ENCODE results near the gene PRKG1.
"Not testable (repeated sequence)": the region's sequence is repeated elsewhere in the genome, so short reads cannot be mapped to it uniquely, and the experiment has no call there.

The PRKG1 gene

GRCh38 chr10:52119507-52119906, 1045.2 kb downstream of the PRKG1 start:
- no peak for DNase-seq (ENCODE audit: low read depth in 2 of 2)

DNA sequence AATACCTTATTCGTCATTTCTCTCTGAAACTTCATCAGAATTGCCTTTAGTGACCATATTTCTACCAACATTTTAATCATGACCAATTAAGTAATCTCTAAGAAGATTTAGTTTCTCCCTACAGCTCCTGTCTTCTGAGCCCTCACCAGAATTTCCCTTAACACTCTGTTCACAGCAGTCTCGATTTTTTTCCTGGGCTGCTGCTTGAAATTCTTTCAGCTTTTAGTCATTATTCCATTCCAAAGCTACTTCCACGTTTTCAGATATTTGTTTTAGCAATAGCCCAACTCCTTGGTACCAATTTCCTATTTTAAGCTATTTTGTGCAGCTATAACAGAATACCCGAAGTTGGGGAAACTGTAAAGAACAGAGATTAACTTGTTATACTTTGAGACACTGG, 1047.4 kb downstream of the PRKG1 start:
- DNase-seq (ENCODE audit: low read depth in 2 of 2), result no peak

DNA sequence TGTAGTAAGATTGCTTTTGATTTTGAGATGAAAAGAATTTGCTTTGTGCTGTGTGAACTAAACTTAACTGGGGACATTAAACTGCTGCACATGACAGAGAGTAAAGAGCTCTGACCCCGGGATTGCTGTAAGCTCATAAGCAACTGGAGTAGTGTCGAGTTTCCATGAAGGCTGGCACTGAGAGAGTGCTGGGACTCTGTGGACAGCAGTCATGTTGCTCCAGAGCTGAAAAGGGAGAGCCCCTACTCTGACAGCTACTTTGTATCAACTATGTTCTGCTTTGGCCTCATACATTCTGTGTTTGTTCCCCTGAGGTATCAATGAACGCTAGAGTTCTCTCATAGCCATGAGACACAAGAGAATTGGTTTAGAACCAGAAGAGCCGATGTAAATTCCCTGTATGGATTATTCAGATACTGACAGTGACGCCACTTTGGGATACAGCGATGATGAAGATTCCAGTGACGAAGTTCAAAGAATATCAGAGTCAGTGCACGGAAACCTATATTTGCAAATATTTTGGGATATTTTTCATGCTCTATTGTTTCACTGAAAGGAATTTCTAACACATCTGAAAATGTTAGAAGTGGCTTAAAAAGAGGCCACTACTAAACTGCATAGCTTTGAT, 1053.9 kb downstream of the PRKG1 start:
- no peak for DNase-seq (ENCODE audit: low read depth in 2 of 2)

- no peak for DNase-seq (ENCODE audit: low read depth in 2 of 2)
Measured at GRCh38 chr10:52129410-52130178, 1055.3 kb downstream of the PRKG1 start.

DNA sequence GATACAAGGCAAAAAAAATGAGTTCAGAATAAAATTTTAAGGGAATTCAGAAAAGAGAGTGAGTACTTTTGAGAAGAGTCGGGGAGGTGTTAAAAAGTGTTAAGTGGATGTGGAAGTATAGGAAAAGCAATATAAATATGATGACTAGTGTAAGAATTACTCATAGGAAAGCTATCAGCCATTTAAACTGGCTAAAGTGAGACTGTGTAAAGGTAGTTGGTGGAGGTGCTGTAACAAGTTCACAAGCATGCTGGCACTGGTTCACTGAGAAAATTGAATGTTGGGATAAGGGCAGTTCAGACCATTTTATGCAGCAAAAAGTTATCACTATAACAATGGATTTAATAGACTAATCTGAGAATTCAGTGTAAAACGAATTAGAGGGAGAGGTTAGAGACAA, 1060.8 kb downstream of the PRKG1 start:
- DNase-seq (ENCODE audit: low read depth in 2 of 2), result no peak

- DNase-seq (ENCODE audit: low read depth in 2 of 2), result no peak
Measured at GRCh38 chr10:52136921-52137320, 1062.6 kb downstream of the PRKG1 start.

DNA sequence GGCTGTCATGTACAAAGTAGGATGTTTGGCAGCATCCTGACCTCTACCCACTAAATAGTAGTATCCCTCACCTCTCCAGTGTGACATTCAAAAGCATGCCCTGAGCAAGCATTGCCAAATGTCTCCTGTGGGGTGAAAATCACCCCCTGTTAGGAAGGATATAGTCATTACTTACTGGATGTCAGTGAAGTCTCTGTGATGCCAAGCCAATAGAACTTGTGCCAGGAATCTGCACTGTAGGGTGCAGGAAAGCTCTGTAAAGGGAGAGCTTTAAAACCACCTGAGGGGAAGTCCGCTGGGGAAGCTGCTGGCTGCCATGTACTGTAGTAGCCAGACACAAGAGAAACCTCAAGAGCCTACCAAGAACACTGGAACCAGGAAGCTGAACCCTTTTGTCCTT, 1069.1 kb downstream of the PRKG1 start:
- no peak for DNase-seq (ENCODE audit: low read depth in 2 of 2)

DNA sequence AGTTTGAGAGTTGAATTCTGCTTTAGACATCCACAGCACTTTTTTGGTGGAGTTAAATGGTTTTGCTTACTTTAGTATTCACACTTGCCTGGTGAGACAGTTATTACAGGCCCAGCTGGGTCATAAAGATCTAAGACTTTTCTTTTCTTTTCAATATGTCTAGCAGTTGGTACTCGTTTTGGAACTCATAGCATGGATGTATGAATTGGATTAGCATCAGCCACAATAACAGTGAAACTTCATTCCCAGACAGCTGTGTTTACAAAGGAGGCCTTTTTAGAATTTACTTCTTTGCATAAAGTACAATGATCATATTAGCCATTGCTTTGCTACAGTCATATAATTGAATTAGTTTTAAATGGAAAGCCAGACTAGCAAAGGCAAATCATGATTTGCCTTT, 1071.3 kb downstream of the PRKG1 start:
- no peak for DNase-seq (ENCODE audit: low read depth in 2 of 2)

DNA sequence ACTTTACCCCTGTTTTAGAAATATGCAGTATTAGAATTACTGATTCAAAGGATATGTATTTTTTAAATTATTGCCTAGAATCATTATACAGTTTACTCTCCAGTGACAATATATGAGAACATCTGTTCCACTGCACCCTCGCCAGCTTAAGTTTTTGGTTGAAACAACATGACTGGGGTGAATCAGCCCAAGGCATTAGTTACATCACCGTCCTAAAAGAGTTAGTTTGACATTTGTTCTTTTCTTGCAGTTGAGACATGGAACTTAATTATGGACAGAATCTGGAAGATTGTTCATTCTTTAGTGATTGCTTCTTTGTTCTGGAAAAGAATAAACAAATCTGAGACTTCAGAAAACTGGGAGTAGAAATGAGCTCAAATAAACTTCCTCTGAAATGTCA, 1072.5 kb downstream of the PRKG1 start:
- DNase-seq (ENCODE audit: low read depth in 2 of 2), result no peak

- no peak for DNase-seq (ENCODE audit: low read depth in 2 of 2)
Measured at GRCh38 chr10:52170776-52171175, 1096.5 kb downstream of the PRKG1 start.

- no peak for DNase-seq (ENCODE audit: low read depth in 2 of 2)
Measured at GRCh38 chr10:52172581-52172980, 1098.3 kb downstream of the PRKG1 start.

DNA sequence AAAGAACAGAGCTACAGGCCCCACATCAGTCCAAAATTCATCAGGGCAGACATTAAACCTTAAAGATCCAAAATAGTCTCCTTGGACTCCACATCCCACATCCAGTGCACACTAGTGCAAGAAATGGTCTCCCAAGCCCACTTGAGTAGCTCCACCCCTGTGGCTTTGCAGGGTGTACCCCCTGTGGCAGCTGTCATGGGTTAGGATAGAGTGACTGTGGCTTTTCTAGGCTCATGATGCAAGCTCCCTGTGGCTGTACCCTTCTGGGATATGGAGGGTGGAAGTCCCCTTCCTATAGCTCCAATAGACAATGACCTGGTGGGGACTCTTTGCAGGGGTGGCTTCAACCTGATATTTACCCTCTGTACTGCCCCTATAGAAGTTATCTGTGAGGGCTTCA, 1111.0 kb downstream of the PRKG1 start:
- no peak for DNase-seq (ENCODE audit: low read depth in 2 of 2)

- DNase-seq (ENCODE audit: low read depth in 2 of 2), result no peak
Measured at GRCh38 chr10:52187521-52188258, 1113.4 kb downstream of the PRKG1 start.

DNA sequence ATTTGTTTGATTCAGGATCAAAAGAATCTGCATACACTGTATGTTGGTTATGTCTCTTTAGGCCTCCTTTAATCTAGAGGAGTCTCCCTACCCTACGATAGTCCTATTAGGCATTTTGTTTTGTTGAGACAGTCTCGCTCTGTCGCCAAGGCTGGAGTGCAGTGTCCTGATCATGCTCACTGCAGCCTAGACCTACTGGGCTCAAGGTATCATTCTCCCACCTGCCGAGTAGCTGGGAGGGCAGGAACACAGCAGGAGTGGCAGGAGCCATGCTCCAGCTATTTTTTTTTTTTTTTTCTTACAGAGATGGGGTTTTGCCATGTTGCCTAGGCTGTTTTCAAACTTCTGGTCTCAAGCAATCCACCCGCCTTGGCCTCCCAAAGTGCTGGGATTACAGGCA, 1116.8 kb downstream of the PRKG1 start:
- DNase-seq (ENCODE audit: low read depth in 2 of 2), result no peak

DNA sequence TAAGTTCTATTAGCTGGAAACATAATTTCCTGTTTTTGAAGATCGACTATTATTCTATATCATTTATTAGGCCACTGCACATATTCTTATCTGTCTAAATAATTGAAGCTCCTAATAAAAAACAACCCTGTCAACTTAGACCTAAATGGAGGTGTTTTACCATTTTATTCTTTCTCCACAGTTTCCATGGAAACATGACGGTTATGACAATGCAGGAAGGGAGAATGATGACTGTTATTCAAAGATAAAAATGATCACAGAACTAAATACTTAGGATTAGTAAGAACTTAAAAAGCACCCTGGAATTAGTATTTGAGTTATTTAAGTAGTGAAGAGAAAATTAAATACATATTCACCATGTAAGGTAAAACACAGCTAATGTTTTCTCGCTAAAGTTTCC, 1119.9 kb downstream of the PRKG1 start:
- DNase-seq (ENCODE audit: low read depth in 2 of 2), result no peak

GRCh38 chr10:52194716-52195115, 1120.4 kb downstream of the PRKG1 start:
- no peak for DNase-seq (ENCODE audit: low read depth in 2 of 2)

GRCh38 chr10:52197098-52197497, 1122.8 kb downstream of the PRKG1 start:
- no peak for DNase-seq (ENCODE audit: low read depth in 2 of 2)

- DNase-seq (ENCODE audit: low read depth in 2 of 2), result no peak
Measured at GRCh38 chr10:52198540-52198939, 1124.3 kb downstream of the PRKG1 start.

DNA sequence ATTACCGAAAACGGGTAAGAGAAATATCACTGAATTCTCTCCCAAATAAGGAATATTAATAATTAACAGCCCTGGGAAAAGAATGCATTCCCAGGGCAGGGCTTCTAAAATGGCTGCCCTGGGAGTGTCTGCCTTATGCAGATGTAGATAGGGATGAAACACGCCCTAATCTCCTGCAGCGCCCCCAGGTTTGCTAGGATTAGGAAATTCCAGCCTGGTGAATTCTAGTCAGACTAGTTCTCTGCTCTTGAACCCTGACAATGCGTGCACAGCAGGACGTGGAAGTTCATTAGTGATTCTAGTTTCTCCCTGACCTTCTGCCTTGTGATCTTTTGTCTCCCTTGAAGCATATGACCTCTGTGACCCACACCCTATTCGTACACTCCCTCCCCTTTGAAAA, 1130.6 kb downstream of the PRKG1 start:
- not testable (repeated sequence) for DNase-seq (ENCODE audit: low read depth in 2 of 2)

DNA sequence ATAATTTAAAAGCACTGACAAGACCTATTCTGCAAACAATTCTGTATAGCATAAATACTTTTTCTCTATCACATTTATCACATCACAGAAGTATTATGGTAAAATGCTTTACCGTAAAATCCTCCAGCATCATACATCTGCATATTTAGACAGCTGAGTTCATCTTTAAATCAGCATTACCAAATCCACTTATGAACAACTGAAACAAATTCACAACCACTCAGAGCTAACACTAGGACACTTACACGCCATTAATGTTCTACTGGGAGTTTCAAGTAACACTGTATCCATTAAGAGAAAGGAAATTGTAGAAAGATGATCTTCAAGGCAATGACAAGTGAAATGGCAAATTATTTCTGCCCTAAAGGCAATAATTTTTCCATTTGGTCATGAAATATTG, 1134.1 kb downstream of the PRKG1 start:
- no peak for DNase-seq (ENCODE audit: low read depth in 2 of 2)

- DNase-seq (ENCODE audit: low read depth in 2 of 2), result no peak
Measured at GRCh38 chr10:52210161-52210560, 1135.9 kb downstream of the PRKG1 start.

DNA sequence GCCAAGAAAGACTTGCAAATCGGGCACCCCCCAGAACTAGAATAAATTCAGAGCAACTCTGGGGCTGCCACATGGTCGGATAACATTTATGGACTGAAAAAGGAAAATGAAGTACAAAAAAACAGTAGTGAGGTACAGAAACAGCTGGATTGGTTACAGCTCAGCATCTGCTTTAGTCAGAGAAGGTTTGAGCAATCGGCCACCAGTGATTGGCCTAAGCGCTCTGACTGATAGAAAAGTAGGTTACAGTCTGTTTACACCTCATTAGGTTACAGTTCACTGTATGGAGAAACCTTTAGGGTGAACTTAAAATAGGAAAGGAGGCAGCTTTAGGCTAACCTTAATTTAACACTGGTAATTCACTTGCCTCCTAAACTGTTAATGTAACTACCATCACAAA, 1137.8 kb downstream of the PRKG1 start:
- DNase-seq (ENCODE audit: low read depth in 2 of 2), result no peak

DNA sequence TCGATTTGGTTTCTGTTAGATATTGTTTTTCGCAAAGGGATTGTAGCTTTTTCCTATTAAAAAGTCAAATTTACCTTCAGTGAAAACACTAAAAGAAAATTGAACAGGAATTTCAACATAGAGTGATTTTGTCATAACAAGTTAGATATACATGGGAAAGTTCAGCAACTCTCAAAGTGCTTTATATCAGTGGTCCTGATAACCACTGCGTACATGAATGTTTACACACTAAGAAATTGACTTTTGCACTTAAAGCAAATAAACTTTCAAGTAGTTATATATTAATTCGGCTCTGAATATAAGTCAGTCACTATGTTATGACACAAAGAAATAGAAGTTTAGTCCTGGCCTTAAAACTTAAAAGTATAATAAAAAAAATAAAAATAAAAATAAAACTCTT, 1138.5 kb downstream of the PRKG1 start:
- no peak for DNase-seq (ENCODE audit: low read depth in 2 of 2)

All from stimulated activated CD4-positive, alpha-beta T cell treated with anti-CD3 and anti-CD28 coated beads, Interleukin-15, amount 100 ng/mL, for 48 hours (primary cell).